Nephron progenitor cell (in vitro differentiated cells): ENCODE data around the gene MXD1.

Experiments
- DNase-seq: peaks from one replicate; pipeline ENCODE4 v3.0.0; 2021
- H3K27ac Mint-ChIP-seq: 2 replicates; pipeline ENCODE4 v1.8.0; 2021; ENCODE audit warnings: mild to moderate bottlenecking, moderate library complexity, mixed read lengths
- H3K27me3 Mint-ChIP-seq: 2 replicates; pipeline ENCODE4 v1.8.0; 2021; ENCODE audit warnings: mild to moderate bottlenecking, low read depth, mixed read lengths; ENCODE audit not compliant: poor library complexity
- H3K36me3 Mint-ChIP-seq: 2 replicates; pipeline ENCODE4 v1.8.0; 2021; ENCODE audit warnings: low read depth, mixed read lengths
- H3K4me1 Mint-ChIP-seq: 2 replicates; pipeline ENCODE4 v1.8.0; 2021; ENCODE audit warnings: mixed read lengths
- H3K4me3 Mint-ChIP-seq: 2 replicates; pipeline ENCODE4 v1.8.0; 2021; ENCODE audit warnings: mild to moderate bottlenecking, moderate library complexity, mixed read lengths
- H3K9me3 Mint-ChIP-seq: 2 replicates; pipeline ENCODE4 v1.8.0; 2021; ENCODE audit warnings: mild to moderate bottlenecking, moderate library complexity, mixed read lengths
- CTCF ChIP-seq: fragments of 200-600 bp; sonication (generic); IDR thresholded peaks from 2 replicates; pipeline ENCODE4 v1.5.0; 2021; ENCODE audit warnings: antibody characterized with exemption

Gene MXD1

GRCh38 chr2:69986691-69987090 is 71.8 kb downstream of the MXD1 start:
- H3K27me3 Mint-ChIP-seq: no peaks in the 10 kb centered on the region
- peaks cover 13% of the 10 kb centered on the region for H3K4me1 Mint-ChIP-seq
- no peaks in the 10 kb centered on the region for H3K36me3 Mint-ChIP-seq
- H3K9me3 Mint-ChIP-seq: peaks cover 5% of the 10 kb centered on the region
- TF ChIP-seq CTCF: no peak
- H3K27ac Mint-ChIP-seq: no peak overlapping the region
- no peak for DNase-seq
- no peak overlapping the region for H3K4me3 Mint-ChIP-seq

GRCh38 chr2:69988086-69988635 is 73.3 kb downstream of the MXD1 start:
- H3K4me3 Mint-ChIP-seq: no peak overlapping the region

GRCh38 chr2:69989009-69989408 is 74.1 kb downstream of the MXD1 start:
- no peak for TF ChIP-seq CTCF
- Mint-ChIP-seq H3K4me3 (no peak overlapping the region), H3K36me3 (peaks cover 10% of the 10 kb centered on the region), H3K27ac (peak overlapping the region; percentile 31), H3K4me1 (peaks cover 13% of the 10 kb centered on the region), H3K9me3 (peaks cover 5% of the 10 kb centered on the region), H3K27me3 (no peaks in the 10 kb centered on the region)
- no peak for DNase-seq

More at GRCh38 chr2:69988086-69988635, 73.3 kb downstream of the MXD1 start:
- no peak for TF ChIP-seq CTCF
- H3K4me1 Mint-ChIP-seq: peaks cover 13% of the 10 kb centered on the region
- H3K27me3 Mint-ChIP-seq: no peaks in the 10 kb centered on the region
- peaks cover 5% of the 10 kb centered on the region for H3K9me3 Mint-ChIP-seq
- no peak for DNase-seq
- H3K27ac Mint-ChIP-seq: peak overlapping the region; percentile 46
- H3K36me3 Mint-ChIP-seq: peaks cover 5% of the 10 kb centered on the region

- H3K4me3 Mint-ChIP-seq: no peak overlapping the region
- peaks cover 5% of the 10 kb centered on the region for H3K9me3 Mint-ChIP-seq
- peaks cover 14% of the 10 kb centered on the region for H3K36me3 Mint-ChIP-seq
- no peaks in the 10 kb centered on the region for H3K27me3 Mint-ChIP-seq
- no peak overlapping the region for H3K27ac Mint-ChIP-seq
- peaks cover 13% of the 10 kb centered on the region for H3K4me1 Mint-ChIP-seq
- TF ChIP-seq CTCF: no peak
- no peak for DNase-seq
These were observed 74.7 kb downstream of the MXD1 start for GRCh38 chr2:69989441-69990105.
